Esophagus muscularis mucosa (tissue), 4 donors: ENCODE results near the gene LIN7C.

ENCODE experiments used
- EP300 ChIP-seq: sonication (generic); formaldehyde crosslinking; IDR thresholded peaks from one replicate; pipeline ENCODE4 v1.6.1; 2017; ENCODE audit warnings: antibody characterized with exemption
- POLR2A ChIP-seq: fragments of 450-650 bp; IDR thresholded peaks from one replicate; pipeline ENCODE4 v1.6.1; 2017; ENCODE audit warnings: antibody characterized with exemption, moderate library complexity, mild to moderate bottlenecking, low read depth
- POLR2AphosphoS5 ChIP-seq, 2 donors: sonication (generic); formaldehyde crosslinking; IDR thresholded peaks; one replicate each; pipeline ENCODE4 v1.6.1; 2017; ENCODE audit warnings: antibody characterized with exemption in 2 of 2
- TF ChIP-seq, protein P1 (sequence below), 3 experiments: fragments of 200-600 bp in 2 of 3; fragments of 450-650 bp in 1 of 3; sonication (generic) in 2 of 3; IDR thresholded peaks; one replicate each; pipeline ENCODE4 v1.5.1; 2017 to 2019; ENCODE audit warnings: antibody characterized with exemption in 3 of 3, mild to moderate bottlenecking in 2 of 3, moderate library complexity in 1 of 3

DNA sequence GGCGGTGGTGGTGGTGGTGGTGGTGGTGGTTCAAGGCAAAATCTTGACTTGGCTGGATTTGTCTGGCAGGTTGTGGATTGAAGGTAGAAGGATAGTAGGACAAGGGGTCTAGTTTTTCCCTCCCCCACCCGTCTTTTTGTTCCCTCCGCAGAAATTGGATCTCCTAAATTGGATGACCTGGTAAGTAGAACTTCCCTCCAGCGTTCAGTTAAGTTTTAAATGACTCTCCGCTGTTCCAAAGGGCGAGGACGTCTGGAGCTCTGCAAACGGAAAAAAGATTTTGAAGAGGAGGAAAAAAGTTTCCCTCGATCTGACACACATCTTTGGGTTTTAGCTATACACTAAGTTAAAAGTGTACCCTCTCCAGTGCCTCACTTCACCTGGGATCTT is 33.6 kb downstream of the LIN7C start:
- TF ChIP-seq POLR2AphosphoS5 (IDR thresholded peaks at IDR 0.05): no peak
- TF ChIP-seq, protein P1, sequence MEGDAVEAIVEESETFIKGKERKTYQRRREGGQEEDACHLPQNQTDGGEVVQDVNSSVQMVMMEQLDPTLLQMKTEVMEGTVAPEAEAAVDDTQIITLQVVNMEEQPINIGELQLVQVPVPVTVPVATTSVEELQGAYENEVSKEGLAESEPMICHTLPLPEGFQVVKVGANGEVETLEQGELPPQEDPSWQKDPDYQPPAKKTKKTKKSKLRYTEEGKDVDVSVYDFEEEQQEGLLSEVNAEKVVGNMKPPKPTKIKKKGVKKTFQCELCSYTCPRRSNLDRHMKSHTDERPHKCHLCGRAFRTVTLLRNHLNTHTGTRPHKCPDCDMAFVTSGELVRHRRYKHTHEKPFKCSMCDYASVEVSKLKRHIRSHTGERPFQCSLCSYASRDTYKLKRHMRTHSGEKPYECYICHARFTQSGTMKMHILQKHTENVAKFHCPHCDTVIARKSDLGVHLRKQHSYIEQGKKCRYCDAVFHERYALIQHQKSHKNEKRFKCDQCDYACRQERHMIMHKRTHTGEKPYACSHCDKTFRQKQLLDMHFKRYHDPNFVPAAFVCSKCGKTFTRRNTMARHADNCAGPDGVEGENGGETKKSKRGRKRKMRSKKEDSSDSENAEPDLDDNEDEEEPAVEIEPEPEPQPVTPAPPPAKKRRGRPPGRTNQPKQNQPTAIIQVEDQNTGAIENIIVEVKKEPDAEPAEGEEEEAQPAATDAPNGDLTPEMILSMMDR (IDR thresholded peaks at IDR 0.05): no peak
- no peak for TF ChIP-seq EP300
- TF ChIP-seq POLR2A: no peak
